Fibroblast of skin of left biceps (primary cell): ENCODE results near the gene PVALEF.

Source experiments
- DNase-seq, 2 experiments: peaks; one replicate each; pipeline ENCODE4 v3.0.0-alpha.2; 2013; ENCODE audit warnings: low read depth in 2 of 2

Gene PVALEF

DNA sequence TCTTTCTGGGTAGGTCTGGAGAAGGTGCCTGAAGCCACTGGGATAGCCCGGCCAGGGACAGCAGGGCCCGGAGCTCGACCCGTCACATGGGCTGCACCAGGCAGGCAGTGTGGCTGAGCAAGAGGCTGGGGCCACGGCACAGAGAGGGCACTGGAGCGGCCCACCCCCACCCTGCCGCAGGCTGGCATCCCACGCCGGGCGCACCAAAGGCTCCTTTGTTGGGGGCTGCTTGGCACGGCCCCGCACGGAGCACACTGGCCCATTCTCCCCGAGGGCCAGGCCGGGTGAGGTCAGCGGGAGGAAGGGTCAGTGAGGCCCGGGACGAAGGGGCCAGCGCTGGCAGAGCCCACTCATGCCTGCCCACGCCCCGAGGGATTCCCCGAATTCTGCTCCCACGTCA, 36.5 kb upstream of the PVALEF start:
- DNase-seq: no peak

DNA sequence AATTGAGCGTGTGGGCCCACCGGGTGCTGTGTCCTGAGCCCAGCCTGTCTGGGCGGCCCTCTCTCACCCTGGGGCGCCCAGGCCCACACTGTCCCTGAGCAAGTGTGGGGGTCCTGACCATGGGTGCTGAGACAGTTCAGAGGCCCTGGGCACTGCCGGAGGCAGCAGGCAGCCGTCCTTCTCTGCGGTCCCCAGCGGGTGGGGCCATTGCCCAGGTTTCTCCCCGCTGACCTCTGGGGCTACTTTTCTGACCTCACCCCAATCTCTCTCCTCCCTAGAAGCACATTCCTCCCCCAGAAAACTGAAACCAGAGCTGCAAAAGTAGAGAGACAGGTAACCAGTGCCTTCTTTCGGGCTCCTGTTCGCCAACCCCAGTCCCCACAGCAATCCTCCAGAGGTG, 36.0 kb upstream of the PVALEF start:
- no peak for DNase-seq

DNA sequence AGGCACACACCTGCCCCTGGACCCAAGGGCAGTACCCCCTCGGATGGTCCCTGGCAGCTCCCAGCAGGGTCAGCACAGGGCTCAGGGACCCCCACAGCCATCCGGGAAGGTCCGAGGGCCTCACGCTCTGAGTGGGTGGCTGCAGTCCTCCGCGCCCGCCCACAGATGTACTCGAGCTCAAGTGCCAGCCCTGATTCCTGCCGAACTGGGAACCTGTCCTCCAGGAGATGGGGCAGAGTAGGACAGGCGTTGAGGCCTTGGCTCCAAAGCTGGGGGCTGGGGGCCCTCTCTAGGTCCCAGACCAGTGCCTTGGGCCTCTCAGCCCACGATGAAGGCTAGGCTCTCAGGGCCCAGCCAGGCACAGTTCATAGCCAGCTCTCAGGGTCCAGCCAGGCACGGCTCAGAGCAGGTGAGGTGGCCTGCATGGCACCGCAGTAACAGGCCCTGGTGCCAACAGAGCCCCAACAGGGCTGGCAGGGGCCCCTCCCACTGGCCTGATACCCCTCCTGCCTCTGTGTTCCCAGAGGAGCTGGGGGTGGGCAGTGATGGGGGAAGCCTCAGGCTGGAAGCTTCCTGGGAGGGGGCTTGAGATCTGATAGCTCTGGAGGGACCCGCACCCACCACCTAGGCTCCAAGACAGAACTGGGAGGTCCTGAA, 35.5 kb upstream of the PVALEF start:
- DNase-seq: no peak

GRCh38 chr17:81130385-81131361, 34.6 kb upstream of the PVALEF start:
- no peak for DNase-seq

DNA sequence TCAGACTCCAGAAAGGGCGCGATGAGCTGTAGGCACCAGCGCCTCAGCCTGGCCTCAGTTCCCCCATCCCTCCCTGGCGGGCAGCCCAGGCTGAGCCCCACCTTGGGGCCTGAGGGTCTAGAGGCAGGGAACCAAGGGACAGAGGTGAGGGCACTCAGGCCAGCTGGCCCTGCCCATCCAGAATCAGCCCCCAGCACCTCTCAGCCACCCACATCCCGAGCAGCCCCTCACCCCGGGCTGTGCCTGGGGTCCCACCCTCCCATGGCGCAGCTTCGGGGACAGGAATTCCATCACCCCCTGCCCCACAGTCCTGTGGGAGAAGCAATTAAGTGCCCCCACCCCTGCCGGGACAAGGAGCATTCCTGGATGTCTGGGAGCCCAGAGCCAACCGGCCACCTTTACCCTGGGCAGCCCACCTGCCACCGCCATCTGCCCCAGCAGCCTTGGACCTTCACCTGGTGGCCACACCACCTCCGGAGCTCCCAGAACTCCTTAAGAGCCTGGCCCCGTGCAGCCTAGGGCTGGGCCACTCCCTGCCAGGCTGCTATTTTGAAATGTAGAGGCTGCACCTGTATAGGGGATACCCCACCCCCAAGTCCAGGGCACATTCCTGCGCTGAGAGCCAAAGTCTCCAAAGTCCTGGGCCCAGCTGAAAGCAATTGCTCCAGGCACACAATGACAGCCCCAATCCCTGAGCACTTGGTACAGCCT, 33.7 kb upstream of the PVALEF start:
- no peak for DNase-seq

- no peak for DNase-seq
These were observed 33.1 kb upstream of the PVALEF start for GRCh38 chr17:81132197-81132540.

DNA sequence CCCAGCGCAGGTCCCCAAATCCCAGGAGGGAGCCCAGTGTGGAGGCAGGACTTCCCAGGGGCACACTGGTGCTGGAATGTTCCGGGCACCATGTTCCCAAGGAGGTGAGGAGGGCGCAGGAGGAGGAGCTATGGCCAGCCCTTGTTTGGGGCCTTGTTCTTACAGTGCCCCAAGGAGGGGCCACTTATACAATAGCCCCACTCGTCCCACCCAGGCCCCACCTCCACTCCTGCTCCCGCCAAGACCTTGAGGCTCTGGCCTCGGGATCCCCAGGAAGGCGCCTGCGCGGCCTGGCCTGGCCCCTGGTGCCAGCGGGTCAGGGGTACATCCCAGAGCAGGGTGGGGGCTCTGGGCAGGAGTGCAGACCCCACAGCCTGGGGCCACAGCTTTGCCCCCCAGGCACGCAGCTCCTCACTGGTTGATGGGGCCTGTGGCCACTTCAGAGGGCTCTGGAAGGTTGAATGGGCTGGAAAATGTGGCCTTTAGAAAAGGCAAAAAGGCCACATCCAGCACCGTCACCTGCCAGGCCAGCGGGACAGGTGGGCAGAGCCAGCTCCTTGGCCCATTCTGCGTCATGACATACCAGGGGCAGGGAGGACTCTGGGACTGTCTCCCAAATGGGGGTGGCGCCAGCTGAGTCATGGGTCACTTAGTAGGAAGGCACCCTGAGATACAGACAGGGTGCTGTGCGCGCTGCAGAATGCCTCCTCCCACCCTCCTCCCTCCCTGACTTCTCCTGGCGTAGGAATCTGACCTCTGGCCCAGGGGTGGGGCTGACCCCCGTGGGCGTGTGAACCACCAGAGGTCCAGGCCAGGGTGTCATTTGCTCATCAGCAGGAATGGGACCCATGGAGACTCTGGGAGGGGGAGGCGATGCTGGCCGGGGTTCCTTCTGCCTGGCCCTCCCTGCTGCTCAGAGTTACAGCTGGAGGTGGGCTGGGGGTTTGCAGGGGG, 32.3 kb upstream of the PVALEF start:
- no peak for DNase-seq

- DNase-seq: no peak
These were observed 31.1 kb upstream of the PVALEF start for GRCh38 chr17:81134064-81134781.

DNA sequence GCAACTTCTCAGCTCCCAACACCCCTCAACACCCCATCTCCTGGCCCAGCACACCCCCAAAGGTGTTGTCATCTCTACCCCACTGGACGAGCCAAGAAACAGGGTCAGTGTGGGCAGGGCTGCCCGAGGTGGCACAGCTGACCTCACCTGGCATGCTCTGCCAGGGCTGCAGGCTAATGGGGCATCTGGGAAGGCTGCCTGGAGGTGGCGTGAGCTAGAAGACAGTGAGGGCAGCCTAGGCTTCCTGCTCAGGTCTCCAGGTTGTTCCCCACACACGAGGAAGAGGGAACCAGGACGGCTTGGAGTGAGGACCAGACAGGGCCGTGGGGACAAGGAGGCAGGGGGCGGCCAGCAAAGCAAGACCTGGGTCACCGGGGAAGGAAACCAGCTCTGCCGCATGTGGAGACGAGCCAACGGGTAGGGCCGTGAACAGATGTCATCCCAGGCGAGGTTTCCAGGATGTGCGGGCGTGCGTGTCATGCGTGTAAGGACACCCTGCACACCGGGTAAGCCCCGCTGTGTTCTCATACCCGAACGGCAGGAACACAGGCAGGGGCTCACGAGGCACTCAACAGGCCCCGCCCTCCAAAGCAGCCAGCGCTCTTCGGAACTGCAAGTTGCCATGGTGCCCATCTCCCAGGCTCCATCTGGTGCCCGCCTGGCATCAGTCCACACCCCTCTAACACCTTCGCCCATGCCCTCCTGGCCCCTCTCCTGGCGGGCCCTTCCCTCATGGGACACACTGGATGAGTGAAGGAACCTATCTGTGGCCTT, 29.6 kb upstream of the PVALEF start:
- no peak for DNase-seq

DNA sequence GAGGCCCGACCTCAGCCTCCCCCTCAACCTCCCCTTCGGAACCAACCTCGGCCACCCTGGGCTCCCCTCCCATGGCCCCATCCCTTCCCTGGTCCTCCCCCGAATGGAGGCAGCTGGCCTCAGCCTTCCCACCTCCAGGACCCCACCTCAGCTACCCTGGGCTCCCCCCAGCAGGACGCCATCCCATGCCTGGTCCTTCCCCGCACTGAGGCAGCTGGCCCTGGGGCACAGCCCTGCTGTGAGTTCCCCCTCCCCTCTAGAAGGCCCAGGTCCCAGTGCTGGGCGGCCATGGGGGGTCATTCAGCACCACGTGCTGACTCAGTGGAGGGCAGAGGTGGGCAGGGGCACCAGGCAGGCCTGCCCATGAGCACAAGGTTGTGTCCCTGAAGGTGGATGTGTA, 28.9 kb upstream of the PVALEF start:
- no peak for DNase-seq

DNA sequence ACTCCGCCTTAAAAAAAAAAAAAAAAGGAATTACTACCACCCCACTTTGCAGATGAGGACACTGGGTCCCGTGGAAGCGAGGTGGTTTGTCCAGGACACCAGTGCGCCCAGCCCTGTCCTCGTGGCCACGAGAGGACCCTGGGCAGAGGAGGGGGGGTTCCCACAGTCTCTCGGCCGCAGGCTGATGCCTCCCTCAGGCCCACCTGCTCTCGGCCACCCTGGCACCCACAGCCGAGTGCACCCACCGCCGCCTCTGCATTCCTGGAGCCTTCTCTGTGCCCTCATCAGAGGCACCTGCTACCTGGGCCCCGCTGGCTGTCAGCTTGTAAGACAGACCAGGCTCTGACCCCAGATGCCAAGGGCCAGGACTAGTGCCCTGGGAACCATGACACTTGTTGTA, 28.1 kb upstream of the PVALEF start:
- DNase-seq: no peak

DNA sequence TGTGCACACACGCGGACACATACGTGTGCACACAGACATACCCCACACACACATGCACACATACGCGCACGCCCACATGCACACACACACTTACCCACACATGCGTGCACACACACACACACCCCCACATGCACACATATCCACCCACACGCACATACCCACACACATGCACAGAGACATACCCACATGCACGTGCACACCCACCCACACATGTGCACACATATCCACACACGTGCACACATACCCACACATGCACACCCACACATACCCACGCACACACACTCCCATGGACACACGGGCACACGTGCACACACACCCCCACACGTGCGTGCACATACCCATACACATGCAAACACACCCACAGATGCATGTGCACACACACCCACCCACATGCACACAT, 27.2 kb upstream of the PVALEF start:
- no peak for DNase-seq

DNA sequence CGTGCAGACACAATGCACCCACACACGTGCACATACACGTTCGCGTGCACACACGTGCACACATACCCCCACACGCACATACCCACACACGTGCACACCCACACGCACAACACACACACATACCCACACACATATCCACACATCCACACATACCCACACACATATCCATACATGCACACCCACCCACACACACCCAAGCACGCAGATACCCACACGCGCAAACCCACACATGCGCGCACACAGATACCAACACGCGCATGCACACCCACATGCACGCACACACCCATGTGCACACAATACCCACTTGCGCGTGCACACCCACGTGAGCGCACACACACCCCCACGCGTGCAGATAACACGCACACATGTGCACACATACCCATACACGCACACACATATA, 26.8 kb upstream of the PVALEF start:
- no peak for DNase-seq

- DNase-seq: no peak
These were observed 25.9 kb upstream of the PVALEF start for GRCh38 chr17:81139428-81139827.

GRCh38 chr17:81140018-81140417, 25.3 kb upstream of the PVALEF start:
- DNase-seq: no peak

- DNase-seq: no peak
These were observed 24.6 kb upstream of the PVALEF start for GRCh38 chr17:81140695-81141094.

GRCh38 chr17:81142301-81143199, 22.8 kb upstream of the PVALEF start:
- DNase-seq: peak; percentile 13 to 15

- DNase-seq: no peak
These were observed 22.1 kb upstream of the PVALEF start for GRCh38 chr17:81143200-81143527.
